Globus pallidus (tissue), 1 donor: Measurements from ENCODE around the gene ZDHHC14.
"Not testable (repeated sequence)": the region's sequence is repeated elsewhere in the genome, so short reads cannot be mapped to it uniquely, and the experiment has no call there.

Experiments used
- DNase-seq: peaks from one replicate; pipeline ENCODE4 v3.0.0-alpha.2; 2015; ENCODE audit warnings: low spot score

Gene ZDHHC14

GRCh38 chr6:157552820-157553485, 172.0 kb downstream of the ZDHHC14 start:
- no peak for DNase-seq

GRCh38 chr6:157554747-157555146, 173.8 kb downstream of the ZDHHC14 start:
- no peak for DNase-seq

- DNase-seq, result no peak
Measured at GRCh38 chr6:157555455-157556143, 174.6 kb downstream of the ZDHHC14 start.

GRCh38 chr6:157556144-157556645, 175.2 kb downstream of the ZDHHC14 start:
- no peak for DNase-seq

- no peak for DNase-seq
Measured at GRCh38 chr6:157556671-157557430, 175.9 kb downstream of the ZDHHC14 start.

- no peak for DNase-seq
Measured at GRCh38 chr6:157557559-157557958, 176.6 kb downstream of the ZDHHC14 start.

- DNase-seq, result no peak
Measured at GRCh38 chr6:157558049-157558448, 177.1 kb downstream of the ZDHHC14 start.

GRCh38 chr6:157558487-157559200, 177.7 kb downstream of the ZDHHC14 start:
- DNase-seq, result no peak

GRCh38 chr6:157559201-157559756, 178.3 kb downstream of the ZDHHC14 start:
- no peak for DNase-seq

GRCh38 chr6:157560063-157560462, 179.1 kb downstream of the ZDHHC14 start:
- DNase-seq, result not testable (repeated sequence)

- no peak for DNase-seq
Measured at GRCh38 chr6:157560691-157561413, 179.9 kb downstream of the ZDHHC14 start.

GRCh38 chr6:157561414-157561790, 180.4 kb downstream of the ZDHHC14 start:
- DNase-seq, result no peak

GRCh38 chr6:157561929-157562810, 181.2 kb downstream of the ZDHHC14 start:
- DNase-seq, result no peak

GRCh38 chr6:157562997-157563396, 182.0 kb downstream of the ZDHHC14 start:
- no peak for DNase-seq

- DNase-seq, result no peak
Measured at GRCh38 chr6:157563611-157564284, 182.8 kb downstream of the ZDHHC14 start.

- no peak for DNase-seq
Measured at GRCh38 chr6:157568702-157569101, 187.7 kb downstream of the ZDHHC14 start.

- DNase-seq, result no peak
Measured at GRCh38 chr6:157569543-157569942, 188.6 kb downstream of the ZDHHC14 start.

GRCh38 chr6:157570104-157570503, 189.1 kb downstream of the ZDHHC14 start:
- no peak for DNase-seq

- DNase-seq, result no peak
Measured at GRCh38 chr6:157570752-157571151, 189.8 kb downstream of the ZDHHC14 start.

GRCh38 chr6:157571269-157571668, 190.3 kb downstream of the ZDHHC14 start:
- DNase-seq, result no peak
